Superior temporal gyrus (tissue), 1 donor: Measurements from ENCODE around the gene SLC3A2.
A peak's percentile ranks its signal among the peaks of the same experiment; 100 is the strongest.
"Not testable (repeated sequence)": the region's sequence is repeated elsewhere in the genome, so short reads cannot be mapped to it uniquely, and the experiment has no call there.

Experiments
- DNase-seq: peaks from one replicate; pipeline ENCODE4 v3.0.0-alpha.2; 2016; ENCODE audit errors: extremely low spot score

The SLC3A2 gene

DNA sequence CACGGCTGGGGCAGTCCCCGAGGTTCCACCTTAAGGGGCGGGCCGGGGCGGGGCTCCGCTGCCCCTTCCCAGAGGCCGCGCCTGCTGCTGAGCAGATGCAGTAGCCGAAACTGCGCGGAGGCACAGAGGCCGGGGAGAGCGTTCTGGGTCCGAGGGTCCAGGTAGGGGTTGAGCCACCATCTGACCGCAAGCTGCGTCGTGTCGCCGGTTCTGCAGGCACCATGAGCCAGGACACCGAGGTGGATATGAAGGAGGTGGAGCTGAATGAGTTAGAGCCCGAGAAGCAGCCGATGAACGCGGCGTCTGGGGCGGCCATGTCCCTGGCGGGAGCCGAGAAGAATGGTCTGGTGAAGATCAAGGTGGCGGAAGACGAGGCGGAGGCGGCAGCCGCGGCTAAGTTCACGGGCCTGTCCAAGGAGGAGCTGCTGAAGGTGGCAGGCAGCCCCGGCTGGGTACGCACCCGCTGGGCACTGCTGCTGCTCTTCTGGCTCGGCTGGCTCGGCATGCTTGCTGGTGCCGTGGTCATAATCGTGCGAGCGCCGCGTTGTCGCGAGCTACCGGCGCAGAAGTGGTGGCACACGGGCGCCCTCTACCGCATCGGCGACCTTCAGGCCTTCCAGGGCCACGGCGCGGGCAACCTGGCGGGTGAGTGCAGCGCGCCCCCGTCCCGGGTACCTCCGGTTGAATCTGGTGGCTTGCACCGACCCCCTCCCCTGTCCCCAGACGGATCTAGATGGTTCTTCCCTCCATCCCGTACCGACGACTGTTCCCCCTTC lies at the start of gene SLC3A2:
TSS of gene SLC3A2 (plus strand) at position 94 of the 776 bp plus-strand sequence. CDS start at position 222, 128 bp downstream.
- DNase-seq, result peak; percentile 82

DNA sequence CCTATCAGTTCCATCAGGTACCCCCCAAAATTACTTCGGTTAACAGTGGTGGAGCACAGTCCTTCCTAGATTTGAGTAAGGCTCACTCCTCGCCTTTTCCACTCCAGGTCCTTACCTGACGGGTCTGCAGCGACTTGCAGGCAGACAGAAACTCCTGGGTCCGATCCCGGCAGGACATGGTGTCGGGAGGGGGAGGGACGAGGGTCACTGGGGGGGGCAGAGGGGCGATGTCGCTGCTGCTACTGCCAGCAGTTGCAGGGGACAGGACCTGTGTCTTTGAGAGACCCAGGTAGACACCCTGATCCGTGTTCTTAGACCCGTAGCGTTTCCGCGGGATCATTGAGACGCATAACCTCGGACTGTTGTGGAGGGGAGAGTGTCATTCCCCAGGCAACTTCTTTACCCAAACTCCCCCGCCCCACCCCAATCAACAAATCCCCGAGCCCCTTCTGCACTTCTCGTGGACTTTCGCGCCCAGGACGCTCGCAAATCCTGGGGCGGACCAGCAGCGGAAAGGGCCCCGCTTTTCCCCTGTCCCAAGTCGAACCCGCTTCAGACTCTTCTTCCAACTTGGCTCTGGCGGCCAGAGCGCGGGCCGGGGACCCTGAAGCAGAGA lies 49.7 kb upstream of the SLC3A2 start:
- no peak for DNase-seq

DNA sequence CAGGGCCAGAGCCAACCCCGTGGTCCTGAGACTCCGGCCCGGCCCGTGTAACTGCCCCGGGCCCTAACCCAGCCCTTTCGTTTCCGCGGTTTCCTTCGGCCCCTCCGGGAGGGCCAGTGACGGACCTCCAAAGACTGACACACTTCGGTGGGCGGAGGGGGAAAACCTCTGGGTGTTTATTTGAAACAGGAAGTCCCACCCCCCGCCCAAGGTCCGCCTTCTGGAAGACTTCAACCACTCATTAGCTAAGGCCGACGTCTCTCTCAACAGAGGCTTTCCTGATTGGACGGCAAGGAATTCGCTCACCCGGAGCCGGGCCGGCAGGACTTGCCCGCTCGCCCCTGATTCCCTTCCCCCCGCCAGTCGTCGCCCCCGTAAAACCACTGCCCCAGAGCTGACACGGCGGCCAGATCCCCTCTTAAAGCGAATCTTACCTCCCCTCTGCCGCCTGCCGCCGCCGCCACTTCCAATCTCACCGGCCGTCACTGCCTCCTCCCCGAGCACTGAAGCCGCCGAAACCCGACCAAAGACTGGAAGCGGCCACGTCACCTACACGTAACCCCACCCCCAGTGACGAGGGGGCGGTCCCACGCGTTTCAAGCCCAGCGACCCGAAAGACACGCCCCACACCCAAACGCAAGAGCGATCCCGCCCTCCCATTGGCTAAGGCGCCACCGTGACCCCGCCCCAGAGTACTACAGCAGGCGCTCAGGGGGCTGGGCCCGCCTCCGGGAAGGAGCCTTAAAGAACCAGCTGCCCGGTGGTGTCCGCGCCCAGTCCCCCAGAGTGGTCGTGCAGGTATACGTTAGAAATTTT lies 49.0 kb upstream of the SLC3A2 start, which contains the start of gene STX5:
TSS of gene STX5 (minus strand) at position 532 of the 816 bp plus-strand sequence. CDS start 808 bp downstream, outside the sequence.
- DNase-seq, result peak; percentile 99

DNA sequence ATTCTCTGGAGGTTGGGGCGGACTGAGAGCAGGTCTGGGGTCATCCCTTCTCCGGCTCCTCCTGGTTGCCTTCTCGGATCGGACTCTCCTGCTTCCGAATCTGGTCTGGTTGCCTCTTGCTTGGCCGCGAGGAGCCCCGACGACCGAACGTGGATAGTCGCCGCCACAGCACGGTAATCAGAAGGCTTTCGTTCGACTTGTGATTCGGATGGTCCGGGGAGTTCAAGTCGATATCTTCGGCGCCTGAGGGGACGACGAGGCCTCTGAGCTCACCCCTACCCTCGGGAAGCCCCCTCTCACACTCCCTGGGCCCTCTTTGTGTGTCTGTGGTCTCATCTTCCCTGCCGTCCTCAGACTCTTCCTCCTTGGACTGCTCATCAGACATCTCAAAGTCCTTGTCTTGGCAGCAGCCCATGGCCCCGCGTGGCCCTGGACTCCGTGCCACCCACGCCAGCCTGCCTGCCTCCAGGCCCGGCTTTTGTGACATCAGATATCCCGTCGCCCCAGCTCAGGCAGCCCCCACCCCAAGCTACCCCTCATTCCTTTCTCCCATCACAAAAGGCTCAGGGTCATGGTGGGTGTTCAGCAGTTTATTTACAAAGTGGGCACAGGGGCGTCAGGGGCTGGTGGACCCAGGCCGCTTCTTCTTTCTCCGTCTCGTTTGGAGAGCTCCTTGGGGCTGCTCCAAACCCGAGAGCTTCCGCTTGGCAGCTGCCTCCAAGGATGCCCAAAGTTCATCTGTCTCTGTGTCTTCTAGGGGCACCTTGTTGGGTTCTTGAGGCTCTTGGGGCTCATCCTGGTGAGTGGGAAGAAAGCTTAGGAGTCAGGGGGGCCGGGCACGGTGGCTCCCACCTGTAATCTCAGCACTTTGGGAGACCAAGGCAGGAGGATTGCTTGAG lies 48.1 kb upstream of the SLC3A2 start, which contains the start of gene TEX54:
TSS of gene TEX54 (minus strand) at position 506 of the 899 bp plus-strand sequence.
- no peak for DNase-seq

DNA sequence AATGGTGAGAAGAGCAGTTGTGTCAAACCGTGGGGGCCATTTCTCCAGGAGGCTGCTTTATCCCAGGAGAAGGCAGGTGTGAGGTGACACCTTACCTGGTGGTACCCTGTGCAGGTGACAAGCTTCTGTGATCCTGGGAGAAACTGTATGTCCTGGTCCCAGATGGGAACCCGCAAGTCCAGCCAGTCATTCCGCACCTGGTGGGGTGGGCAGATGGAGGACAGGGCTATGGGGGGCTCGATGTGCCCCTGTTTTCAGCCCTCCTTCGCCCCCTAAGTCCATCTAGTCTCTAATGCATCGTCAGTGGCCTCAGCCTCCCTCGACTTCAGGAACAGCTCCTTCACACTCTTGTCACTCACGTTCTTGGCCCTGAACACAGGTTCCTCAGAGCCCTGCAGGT lies 45.4 kb upstream of the SLC3A2 start:
- DNase-seq, result no peak

DNA sequence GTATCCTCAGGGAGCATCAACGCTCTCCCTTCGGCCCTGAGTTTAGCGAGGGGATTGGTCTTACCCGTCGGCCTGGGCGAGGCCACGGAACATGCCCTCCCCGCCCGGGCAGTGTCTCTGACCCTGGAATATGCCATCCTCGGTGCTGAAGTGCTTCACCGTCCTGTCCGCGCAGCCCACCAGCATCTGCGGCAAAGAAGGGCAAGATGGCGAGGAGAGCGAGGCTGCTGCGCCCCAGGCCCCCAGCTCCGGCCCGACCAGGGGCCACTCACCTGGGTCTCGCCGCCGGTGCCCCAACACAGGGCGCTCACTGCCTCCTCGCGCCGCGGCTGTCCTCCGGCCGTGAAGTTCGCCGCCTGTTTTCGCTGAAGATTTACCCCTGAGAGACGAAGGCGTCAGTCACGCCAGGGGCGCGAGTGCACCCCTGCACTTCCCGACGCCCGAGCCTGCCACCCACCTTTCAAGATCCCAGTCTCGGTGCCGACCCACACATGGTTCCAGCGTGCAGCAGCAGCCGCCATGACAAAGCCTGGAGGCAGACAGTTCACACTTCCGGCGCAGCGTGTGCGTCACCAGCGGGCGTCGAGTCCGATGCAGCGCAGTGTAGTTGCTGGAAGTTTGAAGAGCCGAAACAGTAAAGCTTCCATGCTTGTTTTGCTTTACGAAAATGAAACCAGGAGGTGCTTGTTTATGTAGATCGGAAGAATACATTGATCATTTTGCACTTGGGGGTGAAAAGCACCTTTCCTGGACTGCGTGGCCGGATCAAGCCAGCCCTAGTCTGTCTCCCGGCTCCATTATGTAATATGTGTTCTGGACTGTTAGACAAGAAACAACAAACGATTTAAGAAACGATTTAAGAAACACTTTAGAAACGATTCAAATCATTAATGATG lies 41.4 kb upstream of the SLC3A2 start, which contains the start of gene WDR74:
TSS of gene WDR74 (minus strand) at position 541 of the 896 bp plus-strand sequence. CDS start at position 521, 20 bp downstream.
- peak; percentile 99 for DNase-seq

DNA sequence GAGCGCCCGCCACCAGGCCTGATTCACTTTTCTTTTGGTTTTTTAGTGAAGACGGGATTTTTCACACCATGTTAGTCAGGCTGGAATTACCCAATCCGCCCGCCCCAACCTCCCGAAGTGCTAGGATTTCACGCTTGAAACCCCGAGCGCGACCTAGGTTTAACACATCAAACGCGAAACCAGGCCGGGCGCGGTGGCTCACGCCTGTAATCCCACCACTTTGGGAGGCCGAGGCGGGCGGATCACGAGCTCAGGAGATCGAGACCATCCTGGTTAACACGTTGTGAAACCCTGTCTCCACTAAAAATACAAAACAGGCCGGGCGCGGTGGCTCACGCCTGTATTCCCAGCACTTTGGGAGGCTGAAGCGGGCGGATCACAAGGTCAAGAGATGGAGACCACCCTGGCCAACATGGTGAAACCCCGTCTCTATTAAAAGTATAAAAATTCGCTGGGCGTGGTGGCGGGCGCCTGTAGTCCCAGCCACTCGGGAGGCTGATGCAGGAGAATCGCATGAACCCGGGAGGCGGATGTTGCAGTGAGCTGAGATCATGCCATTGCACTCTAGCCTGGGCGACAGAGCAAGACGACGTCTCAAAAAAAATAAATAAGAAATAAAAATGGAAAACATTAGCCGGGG lies 39.9 kb upstream of the SLC3A2 start:
- DNase-seq, result not testable (repeated sequence)

DNA sequence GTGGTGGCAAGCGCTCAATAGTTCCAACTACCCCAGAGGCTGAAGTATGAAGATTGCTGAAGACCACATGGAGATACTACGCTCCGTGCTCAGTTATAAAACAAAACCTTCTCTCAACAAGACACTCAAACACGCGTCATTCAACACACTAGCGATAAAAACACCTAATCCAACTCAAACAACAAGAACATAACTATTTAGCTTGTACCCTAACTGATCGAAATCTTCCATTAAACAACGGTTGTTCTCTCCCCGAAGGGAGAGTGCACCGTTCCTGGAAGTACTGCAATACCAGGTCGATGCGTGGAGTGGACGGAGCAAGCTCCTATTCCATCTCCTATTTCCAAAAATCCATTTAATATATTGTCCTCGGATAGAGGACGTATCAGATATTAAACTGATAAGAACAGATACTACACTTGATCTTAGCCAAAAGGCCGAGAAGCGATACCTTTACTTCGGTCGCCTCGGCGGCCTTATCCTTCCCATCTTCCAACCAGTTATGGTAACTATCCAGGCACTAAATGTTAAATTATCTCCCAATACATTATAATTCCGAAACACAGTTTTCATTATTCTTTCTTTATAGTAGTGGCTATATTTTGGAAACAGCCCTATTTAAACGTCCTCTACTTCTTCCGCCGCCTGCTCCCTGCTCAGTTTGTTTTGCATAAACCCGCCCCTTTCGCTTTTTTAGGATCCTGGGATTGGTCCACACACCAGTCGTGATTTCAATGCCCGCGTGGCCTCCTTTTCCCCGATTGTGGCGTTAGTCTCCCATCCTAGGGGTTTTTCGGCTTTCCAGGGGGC lies 39.1 kb upstream of the SLC3A2 start:
- peak; percentile 98 for DNase-seq

DNA sequence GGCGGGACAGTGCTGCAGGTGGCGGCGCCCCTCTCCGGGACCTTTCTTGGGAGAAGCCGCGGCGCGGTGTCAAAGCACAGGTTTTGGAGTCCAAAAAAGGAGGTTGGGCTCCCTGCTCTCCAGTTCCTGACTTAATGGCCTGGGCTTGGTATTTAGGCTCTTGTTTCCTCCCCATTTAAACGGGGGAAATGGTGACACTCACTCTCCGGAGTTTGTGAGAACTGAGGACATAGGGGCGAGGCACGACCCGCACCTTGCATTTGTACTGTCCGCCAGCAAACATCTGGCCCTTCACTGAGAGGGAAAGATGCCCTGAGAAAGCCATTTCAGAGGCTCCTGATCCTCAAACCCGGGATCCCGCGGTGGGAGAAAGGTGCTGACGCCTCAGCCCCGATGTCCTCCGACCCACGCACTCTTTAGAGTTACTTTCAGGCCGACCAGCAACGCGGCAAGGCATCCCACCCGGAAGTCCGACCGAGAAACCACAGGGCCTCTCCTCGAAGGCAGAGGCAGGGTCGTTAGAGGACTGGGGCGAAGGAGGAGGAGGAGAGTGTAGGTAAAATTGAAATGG lies 38.4 kb upstream of the SLC3A2 start:
- no peak for DNase-seq

DNA sequence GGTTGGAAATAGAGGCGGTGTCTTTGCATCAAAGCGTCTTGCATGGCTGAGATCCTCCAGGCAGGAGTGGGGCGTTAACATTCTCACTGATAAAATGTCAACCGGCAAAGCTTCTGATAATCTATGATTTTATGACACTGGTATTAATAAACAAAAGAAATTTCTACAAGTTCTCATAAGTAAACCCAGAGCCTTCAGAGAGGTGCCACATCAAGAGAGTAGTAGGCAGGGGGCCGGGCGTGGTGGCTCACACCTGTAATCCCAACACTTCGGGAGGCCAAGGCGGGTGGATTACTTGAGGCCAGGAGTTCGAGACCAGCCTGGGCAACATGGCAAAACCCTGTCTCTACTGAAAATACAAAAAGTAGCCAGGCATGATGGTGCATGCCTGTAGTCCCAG lies 37.8 kb upstream of the SLC3A2 start:
- DNase-seq, result not testable (repeated sequence)

DNA sequence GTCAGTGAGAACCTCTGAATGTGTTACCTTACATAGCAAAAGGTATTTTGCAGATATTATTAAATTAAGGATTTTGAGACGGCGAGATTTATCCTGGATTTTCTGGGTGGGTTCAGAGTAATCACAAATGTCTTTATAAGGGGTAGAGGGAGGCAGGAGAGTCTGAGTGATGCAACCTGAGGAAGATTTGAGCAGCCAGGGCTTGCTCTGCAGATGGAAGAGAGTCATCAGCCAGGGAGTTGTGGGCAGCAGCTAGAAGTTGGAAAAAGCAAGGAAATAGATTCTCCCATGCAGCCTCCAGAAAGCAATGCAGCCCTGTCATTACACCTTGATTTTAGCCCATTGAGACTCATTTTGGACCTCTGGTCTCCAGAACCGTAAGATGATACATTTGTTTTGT lies 37.2 kb upstream of the SLC3A2 start:
- DNase-seq, result no peak

DNA sequence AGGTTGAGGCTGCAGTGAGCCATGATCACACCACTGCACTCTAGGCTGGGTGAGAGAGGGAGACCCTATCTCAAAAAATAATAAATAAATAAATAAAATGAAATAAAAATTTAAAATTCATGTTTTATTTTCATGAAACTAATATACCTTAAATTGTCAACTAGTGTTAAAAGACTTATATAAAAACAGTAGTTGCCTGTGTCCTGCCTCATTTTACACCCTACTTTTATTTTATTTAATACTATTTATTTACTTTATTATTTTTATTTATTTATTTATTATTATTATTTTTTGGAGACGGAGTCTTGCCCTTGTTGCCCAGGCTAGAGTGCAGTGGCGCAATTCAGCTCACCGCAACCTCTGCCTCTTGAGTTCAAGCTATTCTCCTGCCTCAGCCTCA lies 36.5 kb upstream of the SLC3A2 start:
- DNase-seq, result no peak

DNA sequence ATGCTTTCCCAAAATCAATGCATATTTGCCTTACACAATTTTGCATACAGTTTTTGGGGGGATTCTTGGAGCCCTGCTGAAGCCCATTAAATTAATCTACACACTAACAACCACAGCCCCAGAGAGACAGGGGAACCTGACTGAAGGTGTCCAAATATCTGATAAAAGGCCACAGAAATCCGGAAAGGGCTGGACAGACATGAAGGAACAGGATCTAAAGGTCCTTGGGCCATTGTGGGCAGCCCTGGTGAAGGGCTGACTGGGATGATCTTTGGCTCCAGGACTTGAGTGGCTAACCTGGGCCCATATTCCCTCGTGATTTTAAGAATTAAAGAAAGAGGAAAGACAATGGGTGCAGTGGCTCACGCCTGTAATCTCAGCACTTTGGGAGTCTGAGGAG lies 34.5 kb upstream of the SLC3A2 start:
- DNase-seq, result no peak

DNA sequence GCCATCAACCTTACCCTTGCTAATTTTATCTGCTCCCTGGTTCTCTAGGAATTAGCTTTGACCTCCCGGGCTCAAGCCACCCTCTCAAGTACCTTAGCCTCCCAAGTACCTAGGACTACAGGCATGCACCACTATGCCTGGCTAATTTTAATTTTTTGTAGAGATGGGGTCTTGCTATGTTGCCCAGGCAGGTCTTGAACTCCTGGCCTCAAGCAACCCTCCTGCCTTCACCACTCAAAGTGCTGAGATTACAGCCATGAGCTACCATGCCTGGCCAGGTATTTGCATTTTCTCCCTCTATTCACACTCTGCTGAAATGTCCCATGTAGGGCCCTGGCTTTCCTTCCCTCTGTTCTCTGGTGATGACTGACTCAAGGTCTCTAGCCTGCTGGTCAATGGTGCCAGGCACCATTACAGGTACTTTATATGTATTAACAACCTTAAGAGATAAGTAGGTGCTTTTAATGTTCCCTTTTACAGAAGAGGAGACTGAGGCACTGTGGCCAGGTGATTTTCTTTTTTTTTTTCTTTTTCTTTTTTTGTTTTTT lies 32.9 kb upstream of the SLC3A2 start:
- DNase-seq, result no peak

DNA sequence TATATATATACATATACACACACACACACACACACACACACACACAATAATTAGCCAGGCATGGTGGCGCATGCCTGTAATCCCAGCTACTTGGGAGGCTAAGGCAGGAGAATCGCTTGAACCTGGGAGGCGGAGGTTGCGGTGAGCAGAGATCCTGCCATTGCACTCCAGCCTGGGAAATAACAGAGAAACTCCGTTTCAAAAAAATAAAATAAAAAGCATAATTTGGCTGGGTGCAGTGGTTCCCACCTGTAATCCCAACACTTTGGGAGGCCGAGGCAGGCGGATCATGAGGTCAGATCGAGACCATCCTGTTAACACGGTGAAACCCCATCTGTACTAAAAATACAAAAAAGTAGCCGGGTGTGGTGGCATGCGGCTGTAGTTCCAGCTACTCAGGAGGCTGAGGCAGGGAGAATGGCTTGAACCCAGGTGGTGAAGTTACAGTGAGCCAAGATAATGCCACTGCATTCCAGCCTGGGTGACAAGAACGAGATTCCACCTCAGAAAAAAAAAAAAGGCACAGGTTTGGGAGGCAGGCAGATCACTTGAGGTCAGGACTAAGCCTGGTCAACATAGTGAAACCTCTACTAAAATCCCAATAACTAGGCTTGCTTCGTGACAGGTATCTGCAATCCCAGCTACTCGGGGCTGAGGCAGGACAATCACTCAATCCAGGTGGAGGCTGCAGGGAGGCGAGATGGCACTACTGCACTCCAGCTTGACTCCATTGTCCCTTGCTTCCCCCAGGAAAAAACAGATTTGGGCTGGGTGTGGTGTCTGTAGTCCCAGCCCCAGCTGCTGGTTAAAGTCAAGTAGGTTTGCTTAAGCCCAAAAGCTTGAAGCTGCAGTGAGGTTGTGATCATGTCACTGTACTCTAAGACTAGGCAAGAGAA lies 29.5 kb upstream of the SLC3A2 start:
- no peak for DNase-seq

DNA sequence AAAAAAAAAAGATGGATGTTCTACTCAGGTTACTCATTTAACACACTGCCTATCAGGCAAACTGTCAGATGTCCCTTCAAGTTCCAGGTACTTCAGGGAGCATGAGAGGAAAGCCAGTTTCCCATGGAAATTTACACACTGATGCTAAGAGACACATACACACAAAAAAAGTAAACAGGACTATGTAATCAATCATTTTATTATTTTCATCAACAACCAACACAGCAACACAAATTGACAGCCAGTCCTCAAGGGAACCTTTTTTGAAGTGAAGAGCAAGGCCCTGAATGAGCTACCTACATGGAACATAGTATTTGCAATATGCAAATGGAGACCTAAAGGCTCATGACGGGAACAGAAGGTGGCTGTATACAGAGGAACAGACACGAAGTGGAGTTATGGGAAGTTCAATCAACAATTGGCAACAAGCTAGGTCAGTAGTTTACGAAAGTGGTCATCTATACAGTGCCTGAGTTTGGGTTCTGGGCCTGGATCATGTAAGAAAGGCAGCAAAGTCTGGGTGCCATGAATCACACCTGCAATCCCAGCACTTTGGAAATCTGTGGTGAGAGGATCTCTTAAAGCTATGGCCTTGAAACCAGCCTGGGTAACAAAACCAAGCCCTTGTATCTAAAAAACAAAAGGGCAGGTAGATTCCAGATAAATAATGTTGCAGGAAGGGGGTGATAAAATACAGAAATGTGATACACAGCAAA lies 28.7 kb upstream of the SLC3A2 start:
- DNase-seq, result no peak
